SJCRH30 (cell line): ENCODE measurements around the gene DDB1. TPM values are rescaled to one million over a fixed set of nuclear protein-coding genes. Genes with fewer than 3 reads are reported as not detected.

Source experiments
- DNase-seq, 2 experiments: peaks; one replicate each; pipeline ENCODE4 v3.0.0-alpha.2; 2015 to 2020
- H3K27ac ChIP-seq: fragments of 250-450 bp; sonication (Bioruptor Pico); 2 replicates; pipeline ENCODE4 v1.5.1; 2020; ENCODE audit warnings: mild to moderate bottlenecking, moderate library complexity
- H3K27me3 ChIP-seq: fragments of 250-450 bp; sonication (Bioruptor Pico); 2 replicates; pipeline ENCODE4 v1.5.1; 2020; ENCODE audit warnings: mild to moderate bottlenecking, moderate library complexity
- H3K36me3 ChIP-seq: fragments of 250-450 bp; sonication (Bioruptor Pico); 2 replicates; pipeline ENCODE4 v1.5.1; 2020; ENCODE audit warnings: mild to moderate bottlenecking, moderate library complexity
- H3K4me1 ChIP-seq: fragments of 250-450 bp; sonication (Bioruptor Pico); 2 replicates; pipeline ENCODE4 v1.5.1; 2020; ENCODE audit warnings: mild to moderate bottlenecking, moderate library complexity
- H3K4me3 ChIP-seq: fragments of 250-450 bp; sonication (Bioruptor Pico); 2 replicates; pipeline ENCODE4 v1.5.1; 2020; ENCODE audit warnings: mild to moderate bottlenecking, moderate library complexity
- H3K9me3 ChIP-seq: fragments of 250-450 bp; sonication (Bioruptor Pico); replicated peaks from 2 replicates; pipeline ENCODE4 v1.5.1; 2020; ENCODE audit warnings: mild to moderate bottlenecking, moderate library complexity
- total RNA-seq: library from RNA; depleted of rRNA; stranded (reverse); fragments of >200 nt; shearing (Covaris generic); gene quantifications from 2 replicates; pipeline ENCODE4 v1.2.3, GENCODE V29; 2014

The DDB1 gene
- total RNA-seq, 1 experiment from 2014 or later, result 209 TPM

DNA sequence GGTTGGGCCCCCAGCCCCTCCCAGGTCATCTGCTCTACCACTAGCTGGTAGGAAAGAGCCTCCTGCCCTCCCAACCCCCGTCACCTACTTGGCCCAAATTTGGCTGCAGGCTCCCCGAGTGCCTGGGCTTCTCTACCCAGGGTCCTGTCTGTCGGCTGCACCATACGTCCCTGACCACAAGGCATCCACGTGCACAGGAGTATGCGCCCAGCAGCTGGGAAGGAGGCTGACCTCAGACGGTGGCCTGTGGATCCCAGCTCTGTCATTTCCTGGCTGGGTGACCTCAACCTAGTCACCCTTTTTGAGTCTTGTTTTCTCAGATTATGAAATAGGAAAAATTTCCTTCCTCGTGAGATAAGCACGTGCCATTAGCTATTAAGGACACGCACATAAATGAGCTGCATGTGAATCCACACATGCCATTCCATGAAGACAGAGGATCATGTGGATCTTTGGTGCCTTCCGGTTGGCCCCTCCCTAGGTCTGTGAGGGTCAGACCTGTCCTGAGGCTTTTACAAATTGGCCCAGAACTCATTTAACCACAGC, 15.1 kb upstream of the DDB1 start:
- Histone ChIP-seq H3K27me3 (no peaks in the 10 kb centered on the region), H3K27ac (no peak overlapping the region), H3K4me1 (no peaks in the 10 kb centered on the region), H3K4me3 (no peak overlapping the region), H3K9me3 (no peaks in the 10 kb centered on the region), H3K36me3 (no peaks in the 10 kb centered on the region)
- peak in 1 of 2 experiments; percentile 23 for DNase-seq

DNA sequence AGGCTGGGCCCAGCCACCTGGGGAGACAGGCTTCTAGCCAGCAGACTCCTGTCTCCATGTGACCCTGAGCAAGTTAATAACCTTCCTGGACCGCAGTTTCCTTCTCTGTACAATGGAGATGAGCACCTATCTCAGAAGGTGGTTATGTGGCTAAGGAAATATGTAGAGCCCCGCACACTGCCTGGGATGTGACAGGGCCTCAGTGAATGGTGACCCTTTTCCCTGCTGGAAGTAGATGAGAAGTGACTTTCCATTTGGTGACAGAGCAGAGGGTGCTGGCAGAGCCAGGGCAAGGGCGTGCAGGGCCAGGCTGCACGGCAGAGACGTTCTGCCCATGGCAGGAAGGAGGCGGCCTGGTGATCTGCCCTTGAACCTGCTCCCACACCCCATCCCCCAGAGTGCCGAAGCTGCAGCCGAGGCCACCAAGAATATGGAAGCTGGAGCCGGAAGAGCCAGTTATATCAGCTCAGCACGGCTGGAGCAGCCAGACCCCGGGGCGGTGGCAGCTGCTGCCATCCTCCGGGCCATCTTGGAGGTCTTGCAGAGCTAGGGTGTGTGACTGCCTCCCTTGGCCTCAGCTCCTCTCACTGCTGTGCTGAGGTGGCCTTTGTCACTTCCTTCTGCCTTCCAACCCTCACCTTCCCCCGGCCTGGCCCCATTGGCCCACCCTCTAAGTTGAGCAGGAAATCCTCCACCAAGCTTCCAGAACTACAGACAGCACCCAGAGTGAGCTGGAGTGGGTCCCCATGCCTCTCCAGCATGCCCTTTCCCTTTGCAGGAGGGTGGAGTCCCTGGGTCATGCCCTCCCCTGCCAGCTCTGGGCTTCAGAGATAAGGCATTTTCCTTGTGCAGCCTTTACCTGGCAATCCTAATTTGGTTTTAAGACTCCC, 13.3 kb upstream of the DDB1 start:
- Histone ChIP-seq H3K9me3 (no peaks in the 10 kb centered on the region), H3K27ac (no peak overlapping the region), H3K4me3 (no peak overlapping the region), H3K27me3 (no peaks in the 10 kb centered on the region), H3K4me1 (no peaks in the 10 kb centered on the region), H3K36me3 (no peaks in the 10 kb centered on the region)
- DNase-seq, result no peak

DNA sequence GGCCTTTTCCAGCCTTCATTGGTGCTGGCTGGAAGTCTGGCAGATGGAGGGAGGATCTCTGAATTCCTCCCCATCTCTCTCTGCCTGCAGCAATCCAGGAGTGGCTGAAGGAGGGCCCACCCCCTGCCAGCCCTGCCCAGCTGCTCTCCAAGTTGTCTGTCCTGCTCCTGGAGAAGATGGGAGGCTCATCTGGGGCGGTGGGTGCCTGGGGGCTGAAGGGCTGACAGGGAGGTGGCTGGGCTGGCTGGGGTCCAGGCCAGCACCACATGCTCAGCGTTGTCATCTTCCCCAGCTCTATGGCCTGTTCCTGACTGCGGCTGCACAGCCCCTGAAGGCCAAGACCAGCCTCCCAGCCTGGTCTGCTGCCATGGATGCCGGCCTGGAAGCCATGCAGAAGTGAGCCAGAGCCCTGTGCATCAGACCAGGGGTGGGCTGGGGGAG, 12.3 kb upstream of the DDB1 start:
- Histone ChIP-seq H3K27me3 (no peaks in the 10 kb centered on the region), H3K27ac (no peak overlapping the region), H3K9me3 (no peaks in the 10 kb centered on the region), H3K4me1 (no peaks in the 10 kb centered on the region), H3K36me3 (no peaks in the 10 kb centered on the region), H3K4me3 (no peak overlapping the region)
- peak; percentile 43 to 46 for DNase-seq

DNA sequence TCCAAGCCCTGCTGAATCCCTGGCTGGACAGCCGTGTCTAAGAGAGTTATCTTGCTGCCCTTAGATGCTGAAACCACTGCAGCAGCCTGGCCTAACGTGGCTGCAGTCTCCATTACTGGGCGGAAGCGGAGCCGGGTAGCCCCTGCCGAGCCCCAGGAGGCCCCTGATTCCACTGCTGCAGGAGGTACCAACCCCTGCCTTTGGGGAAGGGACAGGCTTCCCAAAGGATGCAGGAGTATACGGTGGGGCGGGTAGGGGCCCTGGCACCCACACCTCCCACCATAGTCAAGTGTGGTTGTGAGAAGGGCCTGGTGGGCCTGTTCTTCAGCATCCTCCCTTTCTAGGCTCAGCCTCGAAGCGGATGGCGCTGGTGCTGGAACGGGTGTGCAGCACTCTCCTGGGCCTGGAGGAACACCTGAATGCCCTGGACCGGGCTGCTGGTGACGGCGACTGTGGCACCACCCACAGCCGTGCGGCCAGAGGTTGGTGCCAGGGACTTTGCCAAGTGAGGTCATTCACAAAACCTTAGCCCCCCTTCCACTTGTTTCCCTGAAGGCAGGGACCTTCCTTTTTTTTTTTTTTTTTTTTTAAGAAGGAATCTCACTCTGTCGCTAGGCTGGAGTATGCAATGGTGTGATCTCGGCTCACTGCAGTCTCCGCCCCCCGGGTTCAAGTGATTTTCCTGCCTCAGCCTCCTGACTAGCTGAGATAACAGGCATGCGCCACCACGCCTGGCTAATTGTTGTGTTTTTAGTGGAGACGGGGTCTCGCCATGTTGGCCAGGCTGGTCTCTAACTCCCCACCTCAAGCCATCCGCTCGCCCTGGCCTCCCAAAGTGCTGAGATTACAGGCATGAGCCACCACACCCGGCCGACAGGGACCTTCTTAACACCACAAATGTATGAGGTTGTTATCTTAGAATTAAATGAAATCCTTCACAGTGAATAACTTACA, 11.2 kb upstream of the DDB1 start:
- no peaks in the 10 kb centered on the region for H3K4me1 ChIP-seq
- no peak overlapping the region for H3K4me3 ChIP-seq
- H3K36me3 ChIP-seq, result no peaks in the 10 kb centered on the region
- no peak for DNase-seq
- no peaks in the 10 kb centered on the region for H3K9me3 ChIP-seq
- H3K27me3 ChIP-seq, result no peaks in the 10 kb centered on the region
- no peak overlapping the region for H3K27ac ChIP-seq

DNA sequence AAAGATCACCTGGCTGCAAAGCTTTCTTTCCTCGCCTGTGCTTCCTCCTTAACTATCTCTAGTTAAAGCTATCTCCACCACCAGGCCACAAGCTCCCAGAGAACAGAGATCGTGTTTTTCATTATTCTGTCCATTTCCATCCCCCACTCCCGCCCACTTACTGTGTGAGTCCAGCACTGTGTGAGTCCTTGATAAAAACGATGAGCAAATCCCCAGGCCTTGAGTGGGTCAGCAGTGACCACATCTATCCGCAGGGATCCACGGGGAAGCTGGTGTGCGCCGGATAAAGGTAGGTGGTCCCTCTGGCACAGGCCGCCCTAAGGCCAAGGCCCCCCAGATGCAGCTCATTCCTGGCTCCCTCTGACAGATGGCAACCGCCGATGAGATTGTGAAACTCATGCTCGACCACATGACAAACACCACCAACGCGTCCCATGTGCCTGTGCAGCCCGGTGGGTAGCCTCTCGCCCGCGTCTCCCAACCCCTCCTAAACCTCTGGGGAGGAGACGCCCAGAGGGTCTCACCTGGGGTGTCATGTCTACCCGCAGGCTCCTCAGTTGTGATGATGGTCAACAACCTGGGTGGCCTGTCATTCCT, 9.4 kb upstream of the DDB1 start:
- H3K27me3 ChIP-seq, result no peaks in the 10 kb centered on the region
- no peak overlapping the region for H3K27ac ChIP-seq
- DNase-seq, result no peak
- H3K4me3 ChIP-seq, result no peak overlapping the region
- H3K9me3 ChIP-seq, result no peaks in the 10 kb centered on the region
- no peaks in the 10 kb centered on the region for H3K36me3 ChIP-seq
- H3K4me1 ChIP-seq, result no peaks in the 10 kb centered on the region

DNA sequence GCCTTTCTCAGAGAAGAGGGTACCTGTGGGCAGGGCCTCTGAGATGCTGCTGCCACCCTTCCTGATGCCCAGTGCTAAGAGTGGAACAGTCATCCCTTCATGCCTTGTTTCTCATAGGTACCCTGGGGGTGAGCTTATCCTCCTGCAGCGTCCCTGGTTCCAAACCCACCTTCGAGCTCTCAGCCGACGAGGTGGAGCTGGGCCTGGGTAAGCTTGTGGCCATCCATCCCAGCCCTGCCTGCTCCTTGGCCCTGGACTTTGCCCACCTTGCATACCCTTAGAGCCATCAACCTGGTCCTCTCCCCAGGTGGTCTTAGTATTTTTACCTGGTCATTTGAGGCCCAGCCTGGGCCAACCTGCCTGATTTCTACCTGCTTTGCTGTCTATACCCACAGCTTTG, 8.8 kb upstream of the DDB1 start:
- Histone ChIP-seq H3K27ac (no peak overlapping the region), H3K9me3 (no peaks in the 10 kb centered on the region), H3K4me1 (no peaks in the 10 kb centered on the region), H3K36me3 (no peaks in the 10 kb centered on the region), H3K4me3 (no peak overlapping the region), H3K27me3 (no peaks in the 10 kb centered on the region)
- no peak for DNase-seq

DNA sequence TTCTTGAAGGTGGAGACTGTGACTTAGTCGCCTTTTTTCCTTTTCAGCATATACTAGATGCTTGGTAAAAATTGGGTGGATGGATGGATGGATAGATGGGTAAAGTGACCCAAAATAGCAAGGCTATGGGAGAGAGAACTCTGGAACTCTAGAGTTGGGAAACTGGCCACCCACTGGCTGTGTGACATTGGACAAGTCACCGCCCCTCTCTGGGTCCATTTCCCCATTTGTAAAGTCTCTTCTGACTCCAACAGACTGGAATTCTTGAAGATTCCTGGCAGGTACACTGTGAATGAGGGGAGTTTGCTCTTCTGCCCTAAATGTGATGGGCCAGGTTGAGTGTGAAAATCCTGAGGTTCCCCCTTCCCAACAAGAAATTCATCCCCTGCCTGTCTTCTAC, 8.1 kb upstream of the DDB1 start:
- Histone ChIP-seq H3K27ac (no peak overlapping the region), H3K27me3 (no peaks in the 10 kb centered on the region), H3K36me3 (no peaks in the 10 kb centered on the region), H3K4me3 (no peak overlapping the region), H3K9me3 (no peaks in the 10 kb centered on the region), H3K4me1 (no peaks in the 10 kb centered on the region)
- DNase-seq, result no peak

DNA sequence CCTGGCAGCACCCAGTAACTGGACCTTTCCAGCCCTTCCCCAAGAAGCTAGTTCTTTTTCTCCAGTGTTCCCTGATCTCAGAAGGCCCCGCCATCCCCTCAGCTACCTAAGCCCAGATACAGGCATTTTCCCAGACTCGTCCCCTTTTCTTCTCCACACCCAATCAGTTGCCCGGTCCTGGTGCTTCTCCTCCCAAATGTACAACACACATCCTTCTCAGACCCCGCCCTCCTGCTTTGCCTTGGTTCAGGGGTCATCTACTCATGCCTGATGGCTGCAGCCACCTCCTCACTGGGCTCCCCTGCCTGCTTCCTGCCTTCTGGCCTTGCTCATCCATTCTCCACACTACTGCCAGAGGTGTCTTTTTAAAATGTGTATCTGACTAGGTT, 6.6 kb upstream of the DDB1 start:
- Histone ChIP-seq H3K4me1 (no peaks in the 10 kb centered on the region), H3K36me3 (no peaks in the 10 kb centered on the region), H3K27ac (no peak overlapping the region), H3K27me3 (no peaks in the 10 kb centered on the region), H3K4me3 (no peak overlapping the region), H3K9me3 (no peaks in the 10 kb centered on the region)
- DNase-seq, result no peak

DNA sequence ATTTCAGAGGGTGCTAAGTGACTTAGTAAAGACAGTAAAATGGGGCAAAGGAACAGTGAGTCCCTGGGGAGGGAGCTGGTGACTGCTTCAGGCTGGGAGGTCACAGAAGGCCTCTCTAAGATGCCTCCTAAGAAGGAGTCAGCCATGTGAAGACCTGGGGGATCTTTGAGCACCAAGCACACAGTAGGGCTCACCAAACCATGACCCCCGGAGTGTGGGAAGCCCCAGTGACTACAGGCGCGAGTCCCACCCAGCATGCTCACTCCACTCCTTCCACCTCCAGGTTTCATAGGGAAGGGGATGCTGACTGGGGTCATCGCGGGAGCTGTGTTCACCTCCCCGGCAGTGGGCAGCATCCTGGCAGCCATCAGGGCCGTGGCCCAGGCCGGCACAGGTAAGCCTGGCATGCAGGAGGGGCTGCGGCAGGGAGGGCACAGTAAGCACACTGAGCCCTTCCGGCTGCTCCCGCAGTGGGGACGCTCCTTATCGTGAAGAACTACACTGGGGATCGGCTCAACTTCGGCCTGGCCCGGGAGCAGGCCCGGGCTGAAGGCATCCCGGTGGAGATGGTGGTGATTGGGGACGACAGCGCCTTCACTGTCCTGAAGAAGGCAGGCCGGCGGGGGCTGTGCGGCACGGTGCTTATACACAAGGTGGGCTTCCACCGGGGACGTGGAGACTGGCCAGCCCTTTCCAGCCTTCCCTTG, 6.0 kb upstream of the DDB1 start:
- DNase-seq, result no peak
- no peaks in the 10 kb centered on the region for H3K9me3 ChIP-seq
- H3K27ac ChIP-seq, result no peak overlapping the region

DNA sequence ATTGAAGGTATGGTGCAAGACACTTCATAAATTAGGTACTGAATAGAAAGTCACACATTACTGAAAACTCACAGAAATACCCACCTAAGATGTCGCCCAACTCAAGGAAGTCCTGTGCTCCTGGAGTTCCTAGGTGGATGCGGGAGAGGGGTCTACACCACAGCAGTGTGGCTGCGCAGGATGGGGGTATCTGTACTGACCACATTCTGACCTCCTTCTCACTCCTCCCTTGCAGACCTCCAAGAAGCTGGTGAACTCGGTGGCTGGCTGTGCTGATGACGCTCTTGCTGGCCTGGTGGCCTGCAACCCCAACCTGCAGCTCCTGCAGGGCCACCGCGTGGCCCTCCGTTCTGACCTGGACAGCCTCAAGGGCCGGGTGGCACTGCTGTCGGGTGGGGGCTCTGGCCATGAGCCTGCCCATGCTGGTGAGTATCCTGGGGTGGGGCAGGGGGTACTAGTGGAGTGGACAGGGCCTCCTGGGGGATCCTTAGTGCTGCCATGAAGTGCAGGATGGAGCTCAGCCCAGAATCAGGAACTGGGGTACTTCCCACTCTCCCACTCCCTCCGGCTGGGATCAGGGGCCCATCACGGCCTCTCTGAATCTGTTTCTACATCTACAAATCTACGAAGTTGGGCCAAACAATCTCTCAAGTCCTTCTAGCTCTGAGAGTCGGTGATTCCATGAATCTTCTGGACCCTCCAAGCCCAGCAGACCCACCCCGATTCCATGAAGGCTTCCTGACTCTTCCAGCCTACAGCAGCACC, 5.0 kb upstream of the DDB1 start:
- H3K4me3 ChIP-seq, result no peak overlapping the region
- DNase-seq, result no peak
- H3K27me3 ChIP-seq, result no peaks in the 10 kb centered on the region
- no peaks in the 10 kb centered on the region for H3K36me3 ChIP-seq
- H3K27ac ChIP-seq, result no peak overlapping the region
- no peaks in the 10 kb centered on the region for H3K9me3 ChIP-seq
- no peaks in the 10 kb centered on the region for H3K4me1 ChIP-seq

More for the DNA sequence above, 6.0 kb upstream of the DDB1 start:
- Histone ChIP-seq H3K36me3 (no peaks in the 10 kb centered on the region), H3K27me3 (no peaks in the 10 kb centered on the region), H3K4me3 (no peak overlapping the region), H3K4me1 (no peaks in the 10 kb centered on the region)

DNA sequence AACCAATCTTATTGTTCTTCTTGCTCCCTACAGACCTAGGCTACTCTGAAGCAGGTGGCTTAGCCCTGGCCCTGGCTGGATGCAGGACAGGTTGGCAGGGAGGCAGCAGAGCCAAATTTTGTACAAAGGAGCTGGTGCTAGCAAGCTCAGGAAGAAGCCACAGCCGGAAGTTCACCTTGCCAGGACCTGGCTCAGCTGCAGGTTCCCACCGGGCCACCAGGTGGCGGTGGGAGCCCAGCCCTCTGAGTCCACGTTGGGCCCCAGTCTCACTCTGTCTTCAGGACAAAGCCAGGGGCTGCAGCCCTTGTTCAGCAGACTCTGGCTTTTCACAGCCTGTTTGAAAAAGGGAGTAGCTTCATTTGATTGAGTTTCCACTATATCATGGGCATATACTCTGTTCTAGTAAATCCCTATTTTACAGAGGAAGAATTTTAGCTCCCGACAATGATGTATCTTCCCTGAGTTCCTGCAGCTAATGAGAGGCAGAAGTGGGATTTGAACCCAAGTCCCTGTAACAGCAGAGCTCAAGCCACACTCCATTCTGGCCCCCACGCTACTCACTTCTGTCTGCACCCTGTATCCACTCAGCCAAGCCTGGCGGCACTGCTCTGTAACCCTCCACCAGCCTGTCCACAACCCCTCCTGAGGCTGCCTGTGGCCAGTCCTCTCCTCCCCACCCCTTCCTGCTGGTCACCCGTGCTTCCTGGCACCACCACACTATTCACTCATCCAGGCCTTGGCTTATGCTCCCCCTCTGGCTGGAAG, 3.4 kb upstream of the DDB1 start:
- H3K4me1 ChIP-seq, result peaks cover 5% of the 10 kb centered on the region; the same call in 1 of the 2 replicates
- no peaks in the 10 kb centered on the region for H3K9me3 ChIP-seq
- peak; percentile 65 to 83 for DNase-seq

DNA sequence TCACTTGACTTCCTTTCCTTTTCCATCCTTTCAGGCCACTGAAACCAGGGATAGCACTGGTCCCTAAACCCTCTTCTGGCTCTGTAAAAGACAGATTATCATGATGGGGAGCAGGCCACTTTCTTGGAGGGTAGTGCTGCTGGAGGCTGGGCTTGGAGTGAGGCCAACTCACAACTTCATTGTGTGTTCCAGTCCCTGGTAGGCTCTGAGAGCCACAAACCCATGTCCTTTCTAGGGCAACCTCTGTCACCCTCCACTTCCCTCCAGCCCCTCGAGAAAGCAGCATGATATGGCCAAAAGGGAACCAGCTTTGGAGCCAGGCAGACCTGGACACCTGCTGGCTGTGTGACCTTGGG, 2.4 kb upstream of the DDB1 start:
- DNase-seq, result no peak
- no peaks in the 10 kb centered on the region for H3K27me3 ChIP-seq
- peaks cover 5% of the 10 kb centered on the region; the same call in 1 of the 2 replicates for H3K4me1 ChIP-seq
- H3K9me3 ChIP-seq, result no peaks in the 10 kb centered on the region
- H3K4me3 ChIP-seq, result no peak overlapping the region
- no peak overlapping the region for H3K27ac ChIP-seq
- 0 out of 2 replicates have a peak, but pooled peaks cover under 1% of the 10 kb centered on the region for H3K36me3 ChIP-seq

More for the DNA sequence above, 3.4 kb upstream of the DDB1 start:
- Histone ChIP-seq H3K4me3 (no peak overlapping the region), H3K36me3 (no peaks in the 10 kb centered on the region), H3K27ac (no peak overlapping the region), H3K27me3 (no peaks in the 10 kb centered on the region)
